Stimulated activated CD4-positive, alpha-beta T cell treated with anti-CD3 and anti-CD28 coated beads, Interleukin-15, amount 100 ng/mL, for 1 hour (primary cell): Measurements from ENCODE around the gene PEX12.
"Not testable (repeated sequence)": the region's sequence is repeated elsewhere in the genome, so short reads cannot be mapped to it uniquely, and the experiment has no call there.

ENCODE experiments used
- DNase-seq, 2 donors: peaks; one replicate each; pipeline ENCODE4 v3.0.0-alpha.2; 2020; ENCODE audit warnings: low read depth in 1 of 2, low spot score in 1 of 2

The PEX12 gene

DNA sequence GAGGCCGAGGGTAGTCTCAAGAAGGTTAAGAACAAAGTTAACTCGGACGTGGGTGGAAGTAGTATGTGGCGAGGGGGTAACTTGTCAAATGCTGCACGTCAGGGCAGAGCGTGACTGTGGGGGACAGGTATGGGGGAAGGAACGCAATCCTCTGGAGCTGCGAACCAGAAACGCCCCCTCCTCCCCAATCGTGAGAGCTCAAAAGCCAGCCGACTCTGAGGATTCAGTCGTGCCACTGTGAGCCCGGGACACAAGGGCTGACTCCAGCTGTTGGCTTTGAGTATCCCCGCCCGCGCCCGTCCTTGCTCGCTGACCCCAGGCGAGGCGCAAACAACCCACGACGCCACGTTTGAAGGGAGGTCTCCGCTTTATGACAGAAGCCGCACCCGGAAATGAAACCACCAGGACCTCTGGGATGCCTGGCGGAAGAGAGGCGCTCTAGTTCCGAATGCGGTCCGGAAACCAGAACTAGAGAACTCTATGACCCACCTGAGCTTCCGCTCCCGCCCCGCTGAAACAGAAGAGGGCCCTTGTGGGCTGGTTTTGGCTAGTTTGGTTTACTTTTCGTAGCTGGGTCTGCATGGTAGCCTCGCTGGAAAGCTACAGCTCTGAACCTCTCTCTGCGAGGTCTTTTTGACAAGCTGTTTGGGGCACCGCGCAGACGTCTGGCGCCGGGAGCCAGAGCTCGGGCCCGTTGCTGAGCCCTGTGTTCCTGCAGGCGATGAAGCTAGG lies at the start of gene PEX12:
Gene PEX12, minus strand, starts transcription at position 375 of the 732 bp plus-strand sequence. CDS start 550 bp downstream, outside the sequence.
- peak; percentile 62 to 70 for DNase-seq

DNA sequence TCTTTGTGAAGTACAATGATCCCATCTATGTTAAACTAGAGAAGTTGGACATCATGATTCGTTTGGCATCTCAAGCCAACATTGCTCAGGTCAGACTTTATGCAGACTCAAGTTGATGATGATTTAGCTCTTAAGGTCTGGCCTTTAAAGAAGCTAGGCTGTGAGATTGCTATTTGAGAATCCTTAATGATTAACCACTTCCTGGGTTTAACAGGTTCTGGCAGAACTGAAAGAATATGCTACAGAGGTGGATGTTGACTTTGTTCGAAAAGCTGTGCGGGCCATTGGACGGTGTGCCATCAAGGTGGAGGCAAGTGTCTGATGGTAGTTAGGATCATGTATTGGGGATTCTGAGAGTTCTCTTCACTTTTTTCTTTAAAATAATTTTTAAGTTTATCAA lies 49.0 kb upstream of the PEX12 start:
- DNase-seq = no peak

DNA sequence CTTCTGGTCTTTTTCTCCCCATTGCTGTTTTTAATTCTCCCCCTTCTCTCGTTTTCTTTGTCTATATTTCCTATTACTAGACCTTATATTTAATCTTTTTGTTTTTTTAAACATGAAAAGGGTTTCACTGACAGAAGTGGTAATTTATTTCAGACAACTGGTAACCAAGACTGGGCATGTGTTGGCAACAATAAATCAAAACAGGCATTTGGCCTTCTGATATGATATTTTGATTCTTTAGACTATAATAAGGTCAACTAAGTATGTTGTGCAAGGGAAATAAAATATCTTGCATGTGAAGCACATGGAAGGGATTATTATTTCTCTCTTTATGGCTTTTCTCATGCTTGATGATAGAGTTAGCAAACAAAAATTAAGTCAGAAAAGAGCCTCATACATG lies 43.4 kb upstream of the PEX12 start:
- DNase-seq = no peak

DNA sequence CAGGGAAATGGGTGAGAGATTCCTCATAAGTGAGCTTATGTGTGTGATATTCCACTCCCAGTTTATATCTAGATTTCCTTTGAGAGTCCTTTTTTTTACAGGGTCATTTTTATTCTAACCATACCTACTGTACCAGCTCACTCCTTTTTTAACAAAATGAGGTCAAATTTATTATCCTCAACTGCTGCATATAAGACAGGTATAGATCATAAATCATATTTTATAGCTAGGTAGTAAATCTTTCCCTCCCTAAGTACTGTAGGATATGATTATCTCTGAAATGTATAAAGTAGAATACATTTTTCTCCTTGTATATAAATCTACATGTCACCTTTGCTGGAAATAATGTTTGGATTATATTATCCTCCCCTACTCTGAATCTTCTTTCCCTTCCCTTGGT lies 40.3 kb upstream of the PEX12 start:
- no peak for DNase-seq

DNA sequence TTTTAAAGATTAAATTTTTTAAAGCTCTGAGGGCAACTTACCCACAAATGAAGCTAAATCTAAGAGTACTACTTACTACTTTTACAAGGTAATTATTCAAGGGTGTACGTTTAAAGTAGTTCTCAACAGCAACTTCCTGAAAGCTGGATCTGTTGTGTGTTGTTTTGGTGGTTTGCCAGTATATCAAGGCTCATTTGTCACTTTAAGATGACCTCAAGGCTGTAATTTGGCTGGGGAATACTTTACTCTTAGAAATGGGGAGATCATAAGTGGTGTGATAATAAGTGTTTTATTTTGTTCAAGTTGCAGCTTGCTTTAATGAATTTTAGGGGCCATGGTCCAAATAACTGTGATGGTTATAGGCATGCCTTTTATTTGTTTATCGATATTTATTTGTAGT lies 39.1 kb upstream of the PEX12 start:
- no peak for DNase-seq

DNA sequence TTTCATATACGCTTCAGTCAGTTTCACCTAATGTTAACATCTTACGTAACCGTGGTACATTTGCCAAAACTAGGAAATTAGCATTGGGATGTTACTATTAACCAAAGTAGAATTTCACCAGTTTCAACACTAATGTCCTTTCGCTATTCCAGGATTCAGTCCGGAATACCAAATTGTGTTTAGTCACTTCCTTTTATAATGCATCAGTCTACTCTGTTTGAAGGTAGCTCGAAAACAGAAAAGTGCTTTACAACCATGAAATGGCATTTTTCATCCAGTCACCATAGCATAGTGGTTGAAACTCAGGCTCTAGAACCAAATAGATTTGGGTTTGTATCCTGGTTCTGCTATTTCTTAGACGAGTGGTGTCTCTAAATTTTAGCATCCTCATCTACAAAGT lies 38.2 kb upstream of the PEX12 start:
- DNase-seq = no peak

DNA sequence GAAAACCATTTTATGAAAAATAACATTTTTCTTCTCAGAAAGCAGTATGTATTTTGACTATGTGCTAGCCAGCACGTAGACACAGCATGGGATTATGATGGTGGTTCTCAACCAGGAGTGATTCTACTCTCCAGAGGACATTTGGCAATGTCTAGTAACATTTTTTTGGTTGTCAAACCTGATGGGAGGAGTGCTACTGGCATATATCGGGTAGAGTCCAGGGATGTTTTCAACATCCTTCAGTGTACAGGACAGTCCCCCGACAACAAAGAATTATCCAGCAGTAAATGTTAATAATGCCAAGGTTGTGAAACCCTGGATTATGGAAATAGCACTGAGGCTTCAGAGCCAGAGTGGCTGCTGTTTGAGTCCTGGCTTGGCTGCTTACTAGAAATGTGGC lies 36.4 kb upstream of the PEX12 start:
- DNase-seq = no peak

DNA sequence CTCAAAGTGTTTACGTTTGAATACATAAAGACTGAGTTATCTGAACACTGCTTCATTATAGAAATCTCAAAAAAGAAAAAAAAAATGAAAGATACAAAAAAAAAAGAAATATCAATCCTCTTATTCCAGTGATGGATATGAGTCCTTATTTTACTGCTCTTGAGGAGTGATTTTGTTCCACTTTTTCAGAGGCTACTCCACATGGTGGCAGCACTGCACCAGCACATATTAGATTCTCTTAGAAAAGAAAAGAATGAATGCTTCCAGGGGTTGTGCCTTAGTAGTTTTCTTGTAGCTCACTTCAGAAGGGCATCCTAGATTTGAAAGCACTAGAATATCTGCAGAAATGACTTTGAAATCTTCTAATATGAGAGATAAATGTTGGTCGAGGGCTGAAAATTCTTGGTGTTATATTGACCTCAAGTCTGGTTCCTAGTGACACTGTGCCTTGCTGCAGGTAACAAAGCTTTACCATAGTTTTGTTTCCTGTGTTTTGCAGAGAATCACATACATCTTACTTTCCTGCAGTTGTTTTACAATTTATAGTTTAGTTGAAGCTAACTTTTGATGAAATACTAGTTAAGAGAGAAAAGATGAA lies 34.7 kb upstream of the PEX12 start:
- DNase-seq = no peak

DNA sequence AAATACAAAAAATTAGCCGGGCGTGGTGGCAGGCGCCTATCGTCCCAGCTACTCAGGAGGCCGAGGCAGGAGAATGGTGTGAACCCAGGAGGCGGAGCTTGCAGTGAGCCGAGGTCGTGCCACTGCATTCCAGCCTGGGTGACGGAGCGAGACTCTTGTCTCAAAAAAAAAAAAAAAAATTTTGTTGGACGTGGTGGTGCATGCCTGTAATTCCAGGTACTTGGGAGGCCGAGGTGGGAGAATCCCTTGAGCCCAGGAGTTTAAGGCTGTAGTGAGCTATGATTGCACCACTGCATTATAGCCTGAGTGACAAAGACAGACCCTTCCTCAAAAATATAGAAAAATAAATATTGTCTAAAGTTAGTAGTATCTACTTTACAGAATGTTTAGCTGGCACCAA lies 32.4 kb upstream of the PEX12 start:
- DNase-seq = not testable (repeated sequence)

DNA sequence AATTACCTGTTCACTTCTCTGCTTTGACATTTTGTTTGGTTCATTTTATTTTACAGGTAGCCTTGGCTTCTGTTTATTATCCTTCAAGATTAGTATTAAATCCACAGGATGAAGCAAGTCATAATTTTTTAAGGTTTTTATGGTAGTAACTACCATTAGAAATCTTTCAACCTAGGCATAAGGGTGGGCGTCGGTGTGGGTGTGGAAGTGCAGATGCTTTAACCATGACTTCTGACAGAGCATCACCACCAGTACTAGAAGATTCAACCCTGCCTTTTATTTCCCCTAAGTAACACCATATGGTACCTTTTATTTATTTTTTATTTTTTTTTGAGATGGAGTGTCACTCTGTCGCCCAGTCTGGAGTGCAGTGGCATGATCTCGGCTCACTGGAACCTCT lies 31.5 kb upstream of the PEX12 start:
- DNase-seq = no peak

DNA sequence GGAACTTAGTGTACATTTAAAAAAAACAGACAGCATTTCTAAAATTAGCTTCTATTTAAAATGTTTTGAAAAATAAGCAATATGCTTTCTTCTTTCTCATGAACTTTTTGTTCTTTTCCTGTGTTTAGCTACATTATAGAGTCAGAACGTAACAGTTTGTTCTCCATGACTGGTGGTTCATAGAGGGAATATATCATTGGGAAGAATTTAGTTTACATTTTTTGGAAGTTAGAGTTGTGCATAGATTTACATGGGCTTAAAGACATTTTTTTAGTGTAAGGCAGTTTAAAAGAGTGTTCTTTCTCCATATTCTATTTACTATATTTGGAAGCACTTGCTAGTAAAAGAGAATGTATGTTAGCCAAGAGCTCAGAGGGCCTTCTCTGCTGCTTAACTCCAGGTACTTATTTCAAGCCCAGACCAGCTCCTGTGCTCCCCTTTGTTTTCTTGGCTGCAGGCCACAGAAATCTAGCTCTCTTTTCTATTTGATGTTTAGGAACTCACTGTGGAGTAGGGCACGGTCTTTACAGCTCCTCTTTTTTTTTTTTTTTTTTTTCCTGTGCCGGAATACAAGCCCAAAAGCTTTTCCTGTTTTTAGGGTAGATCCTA lies 29.0 kb upstream of the PEX12 start:
- DNase-seq = no peak

DNA sequence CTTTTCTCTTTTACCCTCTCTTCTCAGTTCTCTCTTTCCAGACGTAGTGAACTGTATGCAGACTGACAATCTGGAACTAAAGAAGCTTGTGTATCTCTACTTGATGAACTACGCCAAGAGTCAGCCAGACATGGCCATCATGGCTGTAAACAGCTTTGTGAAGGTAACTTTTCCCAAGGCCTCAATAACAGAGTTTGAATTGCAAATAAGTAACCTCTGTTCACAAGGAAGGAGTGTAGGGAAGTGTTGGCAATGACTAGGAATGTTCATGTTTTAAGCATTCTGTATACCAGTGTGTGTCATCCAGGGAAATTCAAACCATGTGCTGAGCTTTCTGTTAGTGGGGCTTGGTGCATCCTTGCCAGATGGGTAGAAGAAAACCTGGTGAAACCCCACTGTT lies 27.3 kb upstream of the PEX12 start:
- no peak for DNase-seq

DNA sequence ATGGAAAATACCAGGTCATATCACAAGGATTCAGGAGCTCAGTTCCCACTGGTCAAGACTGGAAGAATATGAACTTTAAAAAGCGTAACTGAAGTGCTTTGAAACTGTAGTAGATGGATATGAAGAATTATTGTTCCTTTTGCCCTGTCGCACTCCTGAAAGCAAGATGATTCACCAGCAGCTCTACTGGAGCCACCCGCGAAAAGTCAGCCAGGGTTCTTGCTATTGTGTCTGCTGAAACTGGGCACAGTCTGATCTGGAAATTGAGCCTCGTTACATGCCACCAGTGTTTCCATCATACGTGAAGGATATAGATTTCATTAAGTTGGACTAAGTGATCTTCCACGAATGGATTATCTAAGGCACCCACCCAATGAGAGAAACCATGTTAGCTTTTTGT lies 25.3 kb upstream of the PEX12 start:
- no peak for DNase-seq

DNA sequence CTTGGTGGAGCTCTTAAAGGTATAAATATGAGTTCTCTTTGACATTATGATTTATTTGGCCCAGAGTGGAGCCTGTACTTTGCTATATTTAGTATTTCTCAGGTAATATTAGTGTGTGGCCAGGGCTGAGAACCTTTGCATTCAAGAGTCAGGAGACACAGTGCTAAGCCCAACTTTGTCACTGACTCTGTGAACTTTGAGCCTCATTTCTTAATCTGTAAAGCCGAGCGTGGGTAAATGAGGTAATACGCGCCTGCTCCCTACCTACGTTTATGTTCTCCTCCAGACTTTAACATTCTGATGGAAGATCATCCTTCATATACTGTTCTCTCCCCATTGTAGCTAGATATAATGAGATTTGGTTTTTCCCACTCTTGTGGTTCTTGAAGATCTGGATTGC lies 19.2 kb upstream of the PEX12 start:
- no peak for DNase-seq

DNA sequence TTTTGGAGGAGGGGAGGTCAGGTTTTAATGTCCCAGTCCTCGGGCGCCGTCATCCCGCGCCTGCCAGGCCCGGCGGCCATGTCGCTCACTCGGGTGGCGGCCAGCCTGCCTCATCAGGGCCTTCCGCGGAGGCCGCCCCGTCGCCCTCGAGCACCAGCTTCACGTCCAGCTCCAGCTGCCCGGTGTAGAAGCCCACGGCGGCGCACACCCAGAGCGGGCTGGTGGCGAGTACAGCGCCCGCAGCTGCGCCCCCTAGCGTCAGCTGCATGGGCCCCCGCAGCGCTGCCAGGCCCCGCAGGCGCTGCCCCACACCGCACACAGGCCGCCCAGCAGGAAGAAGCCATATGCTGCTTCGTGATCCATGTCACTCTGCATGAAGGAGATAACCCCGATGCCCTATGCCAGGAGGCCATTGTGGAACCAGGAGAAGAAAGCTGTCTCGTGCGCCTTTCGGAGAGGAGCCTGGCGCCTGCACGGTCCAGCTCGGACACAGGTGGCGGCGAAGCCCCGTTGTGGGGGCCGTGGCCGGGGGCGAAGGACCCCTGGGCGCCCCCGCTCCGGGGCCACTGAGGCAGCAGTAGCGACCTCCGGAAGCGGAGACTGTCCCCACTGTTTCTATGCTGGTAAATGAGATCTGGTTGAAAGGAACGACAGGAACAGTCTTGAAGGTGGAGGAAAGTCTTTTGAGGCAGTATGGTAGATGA lies 18.3 kb upstream of the PEX12 start:
- no peak for DNase-seq

DNA sequence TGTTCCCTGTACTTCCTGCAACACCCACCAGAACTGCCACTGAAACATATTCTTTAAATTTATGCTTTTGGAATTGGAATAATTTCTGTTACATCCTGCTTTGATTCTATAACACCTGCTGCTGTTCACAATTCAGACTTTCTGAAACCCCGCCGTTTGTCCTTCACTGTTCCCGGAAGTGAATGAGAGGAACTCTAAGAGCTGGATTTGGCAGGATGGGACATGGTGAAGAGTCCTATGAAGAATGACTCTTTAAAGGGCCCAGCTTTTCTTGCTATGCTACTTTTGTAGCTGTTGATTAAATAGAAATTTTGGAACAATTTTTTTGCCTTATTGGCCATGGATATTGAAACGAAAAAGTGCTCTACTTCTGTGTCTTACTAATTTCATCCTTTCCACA lies 17.7 kb upstream of the PEX12 start:
- no peak for DNase-seq

DNA sequence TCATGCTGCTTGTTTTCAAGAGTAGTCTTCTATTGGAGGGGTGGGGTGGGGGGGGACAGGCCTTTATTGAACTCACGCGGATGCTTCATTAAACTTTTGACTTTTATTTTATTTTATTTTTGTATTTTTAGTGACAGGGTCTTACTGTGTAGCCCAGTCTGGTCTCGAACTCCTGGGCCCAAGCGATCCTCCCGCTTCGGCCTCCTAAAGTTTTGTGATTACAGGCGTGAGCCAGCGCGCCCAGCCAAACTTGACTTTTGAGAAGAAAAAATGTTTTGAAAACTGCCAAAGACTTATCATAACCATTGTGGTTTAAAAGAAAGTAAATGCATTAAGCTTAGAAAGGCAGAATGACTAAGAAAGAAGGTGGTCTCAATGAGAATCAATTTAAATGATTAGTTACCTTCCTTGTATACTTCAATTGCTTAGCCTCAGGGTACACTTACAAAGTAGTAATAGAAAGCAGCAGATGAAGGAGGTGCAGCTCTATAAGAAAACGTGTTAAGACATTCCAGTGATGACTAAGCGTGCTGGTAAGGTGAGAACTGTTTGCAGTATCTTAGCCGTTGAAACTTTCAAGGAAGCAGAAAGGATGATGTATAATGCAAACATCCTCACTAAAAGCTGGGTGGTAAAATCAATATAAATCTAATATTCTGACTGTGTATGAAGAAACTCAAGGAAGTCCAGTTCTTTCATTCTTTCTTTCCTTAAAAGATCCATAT lies 10.0 kb upstream of the PEX12 start:
- DNase-seq = no peak

DNA sequence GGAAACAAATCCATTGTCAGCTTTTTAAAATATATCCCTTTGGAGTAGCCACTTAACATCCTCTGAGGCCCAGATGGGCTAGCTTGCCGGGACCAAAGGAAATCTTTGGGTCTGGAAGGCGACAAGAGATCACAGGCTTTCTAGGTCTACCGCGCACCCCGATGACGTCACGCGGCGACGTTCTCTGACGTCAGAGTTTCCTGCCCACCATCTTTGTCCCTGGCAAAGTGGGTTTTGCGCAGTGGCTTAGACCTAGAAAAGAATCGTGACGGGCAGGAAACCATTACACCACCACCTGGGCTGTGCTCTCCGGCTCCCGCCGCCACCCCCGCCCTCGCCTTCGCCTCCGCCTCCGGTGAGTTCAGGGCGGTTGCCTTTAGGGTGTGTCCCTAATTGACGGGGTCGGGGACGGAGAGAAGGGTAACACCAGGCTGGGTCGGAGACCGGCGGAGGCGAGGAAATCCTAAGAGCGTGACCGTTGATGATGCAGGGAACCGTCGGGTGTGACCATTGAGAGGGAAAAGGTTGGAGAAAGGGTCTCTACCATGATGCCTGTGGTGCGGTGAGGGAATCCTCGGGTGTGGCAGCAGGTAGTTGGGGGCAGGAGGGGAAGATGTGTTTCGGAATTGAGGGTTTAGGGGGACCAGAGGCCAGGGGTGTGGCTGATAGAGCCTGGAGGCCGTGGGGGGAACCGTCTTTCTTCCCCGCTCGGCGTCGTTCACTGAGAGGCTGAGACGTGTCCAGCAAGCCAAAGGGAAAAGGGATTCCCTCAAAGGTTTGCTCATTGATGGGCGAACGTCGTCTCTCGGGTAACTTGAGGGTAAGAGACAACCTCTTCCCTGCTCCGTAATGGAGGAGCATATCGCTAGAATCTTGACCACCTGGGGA lies 8.9 kb upstream of the PEX12 start, which contains the start of gene AP2B1:
Gene AP2B1, plus strand, starts transcription at position 249 of the 888 bp plus-strand sequence. CDS start 6,709 bp downstream, outside the sequence.
- peak; percentile 94 to 97 for DNase-seq

DNA sequence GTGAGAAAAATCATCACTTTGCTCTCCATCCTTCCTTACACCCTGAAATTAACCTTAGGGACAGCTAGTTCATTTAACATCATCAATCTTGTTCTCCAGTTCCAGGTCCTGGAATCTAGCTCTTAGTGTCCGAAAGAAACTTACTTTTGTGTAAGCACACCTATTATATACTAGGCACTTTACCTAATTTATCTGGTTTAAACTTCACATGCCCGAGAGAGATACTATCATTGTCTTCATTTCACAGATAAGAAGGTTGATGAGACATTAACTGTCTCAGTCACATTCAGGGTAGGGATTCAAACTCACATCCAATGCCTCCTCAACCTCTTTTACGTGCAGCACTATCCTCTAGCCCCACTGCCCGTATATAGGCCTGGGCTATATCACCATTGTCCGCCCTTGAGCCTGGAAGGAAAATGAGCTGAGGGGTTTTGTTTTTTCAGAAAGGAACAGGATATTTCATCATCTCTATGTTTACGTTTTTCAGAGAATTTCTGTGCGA lies 8.2 kb upstream of the PEX12 start:
- no peak for DNase-seq

DNA sequence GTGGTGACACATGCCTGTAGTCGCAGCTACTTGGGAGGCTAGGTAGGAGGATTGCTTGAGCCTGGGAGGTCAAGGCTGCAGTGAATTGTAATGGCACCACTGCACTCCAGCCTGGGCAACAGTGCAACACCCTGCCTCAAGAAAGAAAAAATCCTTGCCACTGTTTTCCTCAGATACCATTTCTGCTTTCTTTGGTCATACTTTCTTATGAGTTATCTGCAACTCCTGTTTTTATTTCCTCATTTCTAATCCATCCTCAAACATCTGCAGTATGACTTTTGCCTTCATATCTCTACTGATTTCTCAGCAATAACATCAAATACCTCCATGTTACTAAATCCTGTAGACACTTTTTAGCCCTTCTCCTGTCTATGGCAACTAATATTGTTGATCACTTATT lies 5.7 kb upstream of the PEX12 start:
- DNase-seq = no peak
